ENCODE measurements around the gene HELB. TPM values are rescaled to one million over a fixed set of nuclear protein-coding genes. Genes with fewer than 3 reads are reported as not detected.

Gene HELB
- total and polyA plus RNA-seq, 2 of the 8 experiments (the other 6 are each of a cell fraction or from before 2014, with no cell fraction given): 1.8 to 7.6 TPM

DNA sequence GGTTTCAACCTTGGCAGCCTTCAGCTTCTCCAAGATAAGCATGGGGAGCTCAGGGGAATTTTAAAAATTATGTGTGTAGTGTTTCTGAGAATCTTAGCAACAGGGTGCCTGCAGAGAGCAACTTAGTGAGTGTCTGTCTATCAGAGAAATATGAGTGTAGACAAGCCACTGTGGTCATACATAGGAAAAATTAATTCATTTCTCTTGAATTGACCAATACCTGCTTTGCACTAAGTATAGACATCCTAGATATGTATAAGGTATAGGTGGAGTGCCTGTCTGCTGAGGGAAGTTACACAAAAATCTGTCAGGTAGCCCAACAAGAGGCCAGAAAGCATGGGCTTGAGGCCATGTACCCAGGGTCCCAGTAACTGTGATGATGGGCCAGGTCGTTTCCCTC, 20.7 kb downstream of the HELB start (continued):
- TF ChIP-seq CEBPB (IDR thresholded peaks at IDR 0.05; ENCODE audit: low read depth, low read length) (no peak), RBBP5 (IDR thresholded peaks at IDR 0.05; ENCODE audit: borderline replicate concordance, low read depth, low read length) (no peak), SIX5 (IDR thresholded peaks at IDR 0.05; ENCODE audit: low read depth, low read length) (no peak)
